GM12801 (cell line): ENCODE data around the gene KRTAP2-2.
"Not testable (repeated sequence)": the region's sequence is repeated elsewhere in the genome, so short reads cannot be mapped to it uniquely, and the experiment has no call there.

Experiments
- CTCF ChIP-seq: IDR thresholded peaks from one replicate; pipeline ENCODE4 v1.5.1; 2011; ENCODE audit warnings: control low read depth; ENCODE audit not compliant: insufficient read length; ENCODE audit errors: extremely low read depth

KRTAP2-2 gene

GRCh38 chr17:41052566-41052965, 2.5 kb downstream of the KRTAP2-2 start:
- TF ChIP-seq CTCF, result no peak

- TF ChIP-seq CTCF, result no peak
Observed at GRCh38 chr17:41049110-41049509, 5.9 kb downstream of the KRTAP2-2 start.

GRCh38 chr17:41048441-41048840, 6.6 kb downstream of the KRTAP2-2 start:
- TF ChIP-seq CTCF, result no peak

- not testable (repeated sequence) for TF ChIP-seq CTCF
Observed at GRCh38 chr17:41046735-41047465, 8.1 kb downstream of the KRTAP2-2 start, which contains the start of gene KRTAP2-1. Gene KRTAP2-1, minus strand, starts transcription at chr17:41047316. Its CDS starts 49 bp downstream, at chr17:41047267.

GRCh38 chr17:41042953-41043352, 12.1 kb downstream of the KRTAP2-2 start:
- TF ChIP-seq CTCF, result no peak

GRCh38 chr17:41040783-41041571, 14.1 kb downstream of the KRTAP2-2 start, which contains the start of gene KRTAP1-1:
Gene KRTAP1-1, minus strand, starts transcription at chr17:41041450. Its CDS starts 53 bp downstream, at chr17:41041397.
- not testable (repeated sequence) for TF ChIP-seq CTCF

- no peak for TF ChIP-seq CTCF
Observed at GRCh38 chr17:41037853-41038350, 17.1 kb downstream of the KRTAP2-2 start.
